Ascending aorta (tissue), 2 donors: ENCODE results near the gene MBP. TPM values are rescaled to one million over a fixed set of nuclear protein-coding genes. Genes with fewer than 3 reads are reported as not detected.

ENCODE experiments used
- DNase-seq, 2 donors: peaks; one replicate each; pipeline ENCODE4 v3.0.0-alpha.2; 2019; ENCODE audit warnings: low spot score in 2 of 2
- H3K27ac ChIP-seq, 2 donors: fragments of 200-600 bp; sonication (generic); one replicate each; pipeline ENCODE4 v1.5.1; 2016 to 2017; ENCODE audit warnings: mild to moderate bottlenecking in 1 of 2
- H3K27me3 ChIP-seq: fragments of 200-600 bp; sonication (generic); one replicate; pipeline ENCODE4 v1.5.1; 2017
- H3K36me3 ChIP-seq, 2 donors: fragments of 200-600 bp; sonication (generic); one replicate each; pipeline ENCODE4 v1.5.1; 2016
- H3K4me1 ChIP-seq, 2 donors: fragments of 200-600 bp; sonication (generic); one replicate each; pipeline ENCODE4 v1.5.1; 2016 to 2017; ENCODE audit warnings: mild to moderate bottlenecking in 1 of 2
- H3K4me3 ChIP-seq, 2 donors: fragments of 200-600 bp; sonication (generic); one replicate each; pipeline ENCODE4 v1.5.1; 2016 to 2017; ENCODE audit warnings: mild to moderate bottlenecking in 1 of 2
- H3K9me3 ChIP-seq, 2 donors: fragments of 200-600 bp; sonication (generic); one replicate each; pipeline ENCODE4 v1.5.1; 2016
- CTCF ChIP-seq, 3 experiments: fragments of 200-600 bp in 2 of 3; fragments of 450-650 bp in 1 of 3; sonication (generic) in 2 of 3; IDR thresholded peaks; one replicate each; pipeline ENCODE4 v1.5.1; 2016 to 2019; ENCODE audit warnings: antibody characterized with exemption in 3 of 3, mild to moderate bottlenecking in 1 of 3, moderate library complexity in 1 of 3
- intact Hi-C: fragments of 100-400 bp; cut with DNase I; formaldehyde crosslinking; loops from one replicate; pipeline ENCODE4 v1.15.1; 2023
- total RNA-seq: library from RNA; depleted of rRNA; stranded (reverse); fragments of >200 nt; gene quantifications from one replicate; pipeline ENCODE4 v1.1.0, GENCODE V29; 2016

Gene MBP
- total RNA-seq, 1 donor from 2014 or later = 8.1 TPM

- DNase-seq = no peak
- intact Hi-C loops = loop anchor here (2.0 kb wide), 1 partner anchor 28 kb away; no protein-coding TSS in a partner anchor
- Histone ChIP-seq H3K27me3 (no peaks in the 10 kb centered on the region), H3K27ac (peak overlapping the region; percentile 66 to 72), H3K4me1 (peaks cover 5 to 36% of the 10 kb centered on the region in 2 donors), H3K4me3 (no peak overlapping the region), H3K9me3 (no peaks in the 10 kb centered on the region), H3K36me3 (no peaks in the 10 kb centered on the region)
- no peak for TF ChIP-seq CTCF (IDR thresholded peaks at IDR 0.05)
Observed at GRCh38 chr18:77129150-77129551, 3.4 kb downstream of the MBP start.

GRCh38 chr18:77127769-77128671, 4.6 kb downstream of the MBP start:
- no peak for TF ChIP-seq CTCF (IDR thresholded peaks at IDR 0.05)

GRCh38 chr18:77124452-77124922, 8.1 kb downstream of the MBP start:
- H3K4me1 ChIP-seq = peaks cover 0 to 20% of the 10 kb centered on the region in 2 donors
- H3K27me3 ChIP-seq = no peaks in the 10 kb centered on the region
- intact Hi-C loops = no loop called here
- H3K4me3 ChIP-seq = no peak overlapping the region
- no peaks in the 10 kb centered on the region for H3K9me3 ChIP-seq
- H3K36me3 ChIP-seq = no peaks in the 10 kb centered on the region
- H3K27ac ChIP-seq = no peak overlapping the region
- no peak for DNase-seq
- no peak for TF ChIP-seq CTCF (IDR thresholded peaks at IDR 0.05)

More at GRCh38 chr18:77127769-77128671, 4.6 kb downstream of the MBP start:
- Histone ChIP-seq H3K4me1 (peaks cover under 1 to 30% of the 10 kb centered on the region in 2 donors), H3K27me3 (no peaks in the 10 kb centered on the region), H3K36me3 (no peaks in the 10 kb centered on the region), H3K4me3 (peak overlapping the region in 1 of 2 donors; percentile 2), H3K27ac (peak overlapping the region; percentile 66 to 72), H3K9me3 (no peaks in the 10 kb centered on the region)
- peak; percentile 58 to 90 for DNase-seq
- intact Hi-C loops = loop anchor here (1.0 to 2.0 kb wide), 2 partner anchors 27 to 44 kb away; no protein-coding TSS in a partner anchor

- no peaks in the 10 kb centered on the region for H3K27me3 ChIP-seq
- TF ChIP-seq CTCF (IDR thresholded peaks at IDR 0.05) = no peak
- DNase-seq = no peak
- H3K4me1 ChIP-seq = peaks cover 0 to 13% of the 10 kb centered on the region in 2 donors
- no peak overlapping the region for H3K4me3 ChIP-seq
- no peak overlapping the region for H3K27ac ChIP-seq
- intact Hi-C loops = no loop called here
- no peaks in the 10 kb centered on the region for H3K9me3 ChIP-seq
- H3K36me3 ChIP-seq = no peaks in the 10 kb centered on the region
Observed at GRCh38 chr18:77123320-77124231, 9.0 kb downstream of the MBP start.

GRCh38 chr18:77121523-77121922, 11.1 kb downstream of the MBP start:
- DNase-seq = no peak
- no peak for TF ChIP-seq CTCF (IDR thresholded peaks at IDR 0.05)
- H3K4me3 ChIP-seq = no peak overlapping the region
- H3K36me3 ChIP-seq = no peaks in the 10 kb centered on the region
- intact Hi-C loops = no loop called here
- no peaks in the 10 kb centered on the region for H3K9me3 ChIP-seq
- no peaks in the 10 kb centered on the region for H3K27me3 ChIP-seq
- H3K27ac ChIP-seq = no peak overlapping the region
- no peaks in the 10 kb centered on the region for H3K4me1 ChIP-seq
